PC-9 (cell line): ENCODE data around the gene KCTD14. TPM values are rescaled to one million over a fixed set of nuclear protein-coding genes. Genes with fewer than 3 reads are reported as not detected.
A peak's percentile ranks its signal among the peaks of the same experiment; 100 is the strongest.

ENCODE experiments used
- BruUV-seq: library from RNA; stranded (reverse); fragments of 400-500 nt; replicated peaks from 2 replicates; lab custom pipeline; 2021; lab: Mats Ljungman, UMichigan
- CTCF ChIA-PET: fragments of 300-600 bp; sonication (Branson Sonifier 250); formaldehyde crosslinking; loops from one replicate; lab custom pipeline; 2022; ENCODE audit warnings: antibody characterized with exemption; lab: Charles Lee
- POLR2A ChIA-PET: fragments of 300-600 bp; sonication (Branson Sonifier 250); formaldehyde crosslinking; loops from one replicate; lab custom pipeline; 2022; ENCODE audit warnings: antibody characterized with exemption; ENCODE audit not compliant: unreplicated experiment; lab: Charles Lee
- DNase-seq, 2 experiments: peaks; one replicate each; pipeline versions ENCODE4 v3.0.0 to v3.0.0-alpha.2; 2015 to 2022; ENCODE audit warnings: mixed read lengths in 1 of 2
- H2AFZ ChIP-seq: fragments of 200-600 bp; sonication (generic); 2 replicates; pipeline ENCODE4 v1.8.1; 2017; ENCODE audit warnings: antibody characterized with exemption
- H3F3A ChIP-seq: fragments of 200-600 bp; sonication (generic); 2 replicates; pipeline ENCODE4 v1.8.1; 2017; ENCODE audit warnings: antibody characterized with exemption, mild to moderate bottlenecking, low read depth; ENCODE audit not compliant: insufficient read depth
- H3K27ac ChIP-seq: fragments of 200-600 bp; sonication (generic); 2 replicates; pipeline ENCODE4 v1.6.1; 2016; ENCODE audit warnings: mixed run types
- H3K27me3 ChIP-seq: fragments of 200-600 bp; sonication (generic); 2 replicates; pipeline ENCODE4 v1.6.1; 2016; ENCODE audit warnings: low read depth, mixed run types; ENCODE audit not compliant: insufficient read depth
- H3K36me3 ChIP-seq: fragments of 200-600 bp; sonication (generic); 2 replicates; pipeline ENCODE4 v1.6.1; 2016; ENCODE audit warnings: low read depth, mixed run types
- H3K4me1 ChIP-seq: fragments of 200-600 bp; sonication (generic); replicated peaks from 2 replicates; pipeline ENCODE4 v1.6.1; 2016; ENCODE audit warnings: mixed run types; ENCODE audit not compliant: insufficient read depth
- H3K4me2 ChIP-seq: fragments of 200-600 bp; sonication (generic); 2 replicates; pipeline ENCODE4 v1.6.1; 2017; ENCODE audit warnings: mixed run types
- H3K4me3 ChIP-seq: fragments of 200-600 bp; sonication (generic); 2 replicates; pipeline ENCODE4 v1.6.1; 2016; ENCODE audit warnings: mixed run types
- H3K79me2 ChIP-seq: fragments of 200-600 bp; sonication (generic); 2 replicates; pipeline ENCODE4 v1.6.1; 2017; ENCODE audit warnings: low read depth, mixed run types
- H3K9me2 ChIP-seq: fragments of 200-600 bp; sonication (generic); 2 replicates; pipeline ENCODE4 v1.8.1; 2017; ENCODE audit warnings: mild to moderate bottlenecking; ENCODE audit not compliant: insufficient read depth
- H3K9me3 ChIP-seq: fragments of 200-600 bp; sonication (generic); 2 replicates; pipeline ENCODE4 v1.8.1; 2016; ENCODE audit warnings: low read depth; ENCODE audit not compliant: insufficient read depth
- H4K20me1 ChIP-seq: fragments of 200-600 bp; sonication (generic); 2 replicates; pipeline ENCODE4 v1.8.1; 2017; ENCODE audit not compliant: insufficient read depth
- CTCF ChIP-seq: fragments of 200-600 bp; sonication (generic); conservative IDR thresholded peaks from 2 replicates; pipeline ENCODE4 v1.6.1; 2017; ENCODE audit warnings: mixed run types, antibody characterized with exemption, mild to moderate bottlenecking, moderate library complexity
- EZH2 ChIP-seq: fragments of 200-600 bp; sonication (generic); IDR thresholded peaks from 2 replicates; pipeline ENCODE4 v1.8.0; 2017; ENCODE audit warnings: antibody characterized with exemption, low read depth
- intact Hi-C: fragments of 100-400 bp; cut with micrococcal nuclease; formaldehyde crosslinking; loops from one replicate; pipeline ENCODE4 v1.10.0; 2022; ENCODE audit not compliant: unreplicated experiment
- total RNA-seq: library from RNA; stranded (reverse); gene quantifications from 2 replicates; pipeline ENCODE4 v1.2.3, GENCODE V29; 2021

KCTD14 gene
- total RNA-seq, 1 experiment from 2014 or later, result 21.3 TPM

- Histone ChIP-seq H2AFZ (no peak overlapping the region), H3K4me1 (peaks cover 54% of the 10 kb centered on the region), H3K36me3 (no peaks in the 10 kb centered on the region), H3K27me3 (no peaks in the 10 kb centered on the region), H3K79me2 (no peaks in the 10 kb centered on the region), H3K4me2 (no peak overlapping the region; the same call in 1 of the 2 replicates), H4K20me1 (no peaks in the 10 kb centered on the region), H3K9me2 (no peaks in the 10 kb centered on the region), H3K27ac (no peak overlapping the region), H3F3A (peaks cover 42% of the 10 kb centered on the region; the same call in 1 of the 2 replicates), H3K9me3 (no peaks in the 10 kb centered on the region), H3K4me3 (no peak overlapping the region)
- BruUV-seq, result no TSS peak
- ChIA-PET POLR2A (no interaction called here), CTCF (interaction anchor here (0.6 to 1.5 kb wide), 2 partner anchors 36 to 38 kb away, joined by 4 to 5 read pairs; no protein-coding TSS in a partner anchor)
- no peak for DNase-seq
- intact Hi-C loops, result no loop called here
- TF ChIP-seq EZH2 (no peak), CTCF (no peak)
Observed at GRCh38 chr11:78037825-78038620, 14.9 kb upstream of the KCTD14 start.

DNA sequence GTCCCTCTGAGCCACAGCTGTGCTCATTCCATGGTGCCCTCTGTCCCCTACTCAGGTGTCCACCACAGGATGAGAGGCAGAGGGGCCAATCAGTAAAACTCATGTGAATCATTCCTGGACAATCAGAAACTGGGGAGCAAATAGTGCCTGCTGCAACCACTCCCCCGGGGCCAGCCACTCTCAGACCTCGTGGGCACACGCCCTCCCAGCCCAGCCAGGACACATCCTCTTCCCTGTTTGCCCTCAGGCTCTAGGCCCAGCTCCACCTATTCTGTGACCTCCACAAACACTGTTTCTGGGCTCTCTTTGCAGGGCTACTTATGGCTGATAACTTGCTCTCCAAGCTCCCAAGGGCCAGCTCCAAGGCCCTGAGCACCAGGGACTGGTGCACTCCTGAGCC is 14.0 kb upstream of the KCTD14 start:
- peak; percentile 83 to 85 for DNase-seq
- Histone ChIP-seq H3K27ac (peak overlapping the region; percentile 45), H3K27me3 (no peaks in the 10 kb centered on the region), H3K36me3 (no peaks in the 10 kb centered on the region), H3K79me2 (no peaks in the 10 kb centered on the region), H2AFZ (peak overlapping the region; percentile 4; the same call in 1 of the 2 replicates), H3K9me3 (no peaks in the 10 kb centered on the region), H3K4me1 (peaks cover 64% of the 10 kb centered on the region), H3K9me2 (no peaks in the 10 kb centered on the region), H3K4me3 (no peak overlapping the region), H3F3A (peaks cover 41% of the 10 kb centered on the region; the same call in 1 of the 2 replicates), H3K4me2 (peak overlapping the region; percentile 66), H4K20me1 (no peaks in the 10 kb centered on the region)
- ChIA-PET CTCF (interaction anchor here (1.5 kb wide), 1 partner anchor 37 kb away, joined by 5 read pairs; no protein-coding TSS in a partner anchor), POLR2A (interaction anchor here (0.5 kb wide), 1 partner anchor 42 kb away, joined by 3 read pairs; no protein-coding TSS in a partner anchor)
- intact Hi-C loops, result no loop called here
- no peak for TF ChIP-seq CTCF
- no peak for TF ChIP-seq EZH2
- no TSS peak for BruUV-seq

DNA sequence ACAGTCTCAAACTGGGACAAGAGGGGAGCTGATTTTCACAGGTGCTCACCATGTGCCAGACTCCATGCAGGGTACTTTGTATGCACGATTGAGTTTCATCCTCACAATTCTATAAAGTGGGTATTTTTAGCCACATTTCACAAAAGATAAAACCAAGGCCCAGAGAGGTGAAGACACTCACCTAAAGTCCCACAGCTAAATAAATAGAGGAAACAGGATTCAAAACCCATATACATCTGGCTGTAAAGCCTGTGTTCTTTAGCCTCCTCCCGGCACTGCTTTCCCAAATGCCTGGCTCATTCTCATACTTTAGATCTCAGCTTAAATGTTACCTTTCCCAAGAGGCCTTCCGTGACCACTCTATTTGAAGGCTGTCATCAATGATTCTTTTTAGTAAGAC is 13.2 kb upstream of the KCTD14 start:
- H3K4me3 ChIP-seq, result no peak overlapping the region
- H3K4me2 ChIP-seq, result peak overlapping the region; percentile 66; the same call in 1 of the 2 replicates
- peaks cover 70% of the 10 kb centered on the region for H3K4me1 ChIP-seq
- peak overlapping the region; percentile 45 for H3K27ac ChIP-seq
- DNase-seq, result no peak
- H3K79me2 ChIP-seq, result no peaks in the 10 kb centered on the region
- ChIA-PET CTCF (interaction anchor here (0.6 kb wide), 1 partner anchor 30 kb away, joined by 4 read pairs; no protein-coding TSS in a partner anchor), POLR2A (no interaction called here)
- no peak for TF ChIP-seq EZH2
- no peak for TF ChIP-seq CTCF
- peaks cover 38% of the 10 kb centered on the region; the same call in 1 of the 2 replicates for H3F3A ChIP-seq
- no peaks in the 10 kb centered on the region for H3K9me3 ChIP-seq
- no peaks in the 10 kb centered on the region for H3K36me3 ChIP-seq
- H3K9me2 ChIP-seq, result no peaks in the 10 kb centered on the region
- no peaks in the 10 kb centered on the region for H4K20me1 ChIP-seq
- intact Hi-C loops, result no loop called here
- BruUV-seq, result no TSS peak
- H2AFZ ChIP-seq, result no peak overlapping the region
- no peaks in the 10 kb centered on the region for H3K27me3 ChIP-seq
